ENCODE results near the gene SNX1.

- TF ChIP-seq GATA3 (IDR thresholded peaks at IDR 0.05; ENCODE audit: low read depth, low read length) (no peak), GATA2 (IDR thresholded peaks at IDR 0.05; ENCODE audit: low read depth, low read length) (no peak)
Observed at GRCh38 chr15:64102497-64102896, 6.7 kb downstream of the SNX1 start.
